NCI-H1436 (cell line): ENCODE measurements around the gene WDR31.
"Not testable (repeated sequence)": the region's sequence is repeated elsewhere in the genome, so short reads cannot be mapped to it uniquely, and the experiment has no call there.

ENCODE experiments used
- DNase-seq: peaks from one replicate; lab custom pipeline; 2025; lab: John Stamatoyannopoulos, UW

The WDR31 gene

GRCh38 chr9:113340011-113340699, at the start of gene WDR31:
TSS of gene WDR31 (minus strand) at chr9:113340275. CDS start at chr9:113332022, 8,253 bp downstream.
- peak; percentile 81 for DNase-seq

- no peak for DNase-seq
These were observed 49.4 kb upstream of the WDR31 start for GRCh38 chr9:113389451-113389850.

- DNase-seq = no peak
These were observed 48.8 kb upstream of the WDR31 start for GRCh38 chr9:113388833-113389232.

GRCh38 chr9:113387560-113388230, 47.6 kb upstream of the WDR31 start:
- DNase-seq = no peak

GRCh38 chr9:113386571-113387393, 46.7 kb upstream of the WDR31 start:
- DNase-seq = no peak

- DNase-seq = no peak
These were observed 41.9 kb upstream of the WDR31 start for GRCh38 chr9:113381909-113382411.

GRCh38 chr9:113381441-113381840, 41.4 kb upstream of the WDR31 start:
- not testable (repeated sequence) for DNase-seq

- no peak for DNase-seq
These were observed 40.8 kb upstream of the WDR31 start for GRCh38 chr9:113380869-113381378.

- not testable (repeated sequence) for DNase-seq
These were observed 39.7 kb upstream of the WDR31 start for GRCh38 chr9:113379829-113380210.

- DNase-seq = not testable (repeated sequence)
These were observed 39.2 kb upstream of the WDR31 start for GRCh38 chr9:113379094-113379828.

GRCh38 chr9:113376634-113377567, 36.8 kb upstream of the WDR31 start, which contains the start of gene HDHD3:
TSS of gene HDHD3 (minus strand) at chr9:113376986. CDS start at chr9:113374354, 2,632 bp downstream.
- DNase-seq = peak; percentile 76

GRCh38 chr9:113375057-113376023, 35.3 kb upstream of the WDR31 start:
- no peak for DNase-seq

GRCh38 chr9:113373676-113374392, 33.8 kb upstream of the WDR31 start:
- DNase-seq = no peak

GRCh38 chr9:113373256-113373655, 33.2 kb upstream of the WDR31 start:
- no peak for DNase-seq

- DNase-seq = no peak
These were observed 32.0 kb upstream of the WDR31 start for GRCh38 chr9:113372059-113372458.

- no peak for DNase-seq
These were observed 30.8 kb upstream of the WDR31 start for GRCh38 chr9:113370806-113371325.

- DNase-seq = no peak
These were observed 29.7 kb upstream of the WDR31 start for GRCh38 chr9:113369855-113370140.
